Panc1 (cell line): ENCODE results near the gene RPS13.
"Not testable (repeated sequence)": the region's sequence is repeated elsewhere in the genome, so short reads cannot be mapped to it uniquely, and the experiment has no call there.

Experiments
- CTCF ChIP-seq: fragments of 450-650 bp; IDR thresholded peaks from 2 replicates; pipeline ENCODE4 v1.5.1; 2017; ENCODE audit warnings: mild to moderate bottlenecking
- POLR2AphosphoS5 ChIP-seq: IDR thresholded peaks from 2 replicates; pipeline ENCODE4 v1.6.1; 2012; ENCODE audit warnings: mild to moderate bottlenecking, low read depth, low read length, moderate library complexity
- REST ChIP-seq, 2 experiments: IDR thresholded peaks; 2 replicates each; pipeline ENCODE4 v1.6.1; 2011 to 2012; ENCODE audit warnings: low read depth in 2 of 2, control low read depth in 1 of 2, low read length in 1 of 2, mild to moderate bottlenecking in 1 of 2, moderate library complexity in 1 of 2; ENCODE audit not compliant: insufficient read depth in 1 of 2
- SIN3A ChIP-seq: IDR thresholded peaks from 2 replicates; pipeline ENCODE4 v1.6.1; 2012; ENCODE audit warnings: low read depth, mild to moderate bottlenecking, low read length, moderate library complexity, borderline replicate concordance; ENCODE audit not compliant: insufficient read depth
- TCF7L2 ChIP-seq: IDR thresholded peaks from 2 replicates; pipeline ENCODE4 v1.6.1; 2011; ENCODE audit warnings: mild to moderate bottlenecking, low read depth, low read length, inconsistent platforms

GRCh38 chr11:17034027-17034426 lies 43.4 kb downstream of the RPS13 start:
- not testable (repeated sequence) for TF ChIP-seq POLR2AphosphoS5; CTCF; REST (IDR thresholded peaks at IDR 0.05; ENCODE audit: insufficient read depth in 1 of 2, low read depth in 2 of 2, low read length in 1 of 2); SIN3A; TCF7L2
